Suprapubic skin (tissue), 4 donors: ENCODE measurements around the gene MORF4L2. TPM values are rescaled to one million over a fixed set of nuclear protein-coding genes. Genes with fewer than 3 reads are reported as not detected.
"Not testable (repeated sequence)": the region's sequence is repeated elsewhere in the genome, so short reads cannot be mapped to it uniquely, and the experiment has no call there.

Source experiments
- DNase-seq, 2 donors: peaks; one replicate each; pipeline ENCODE4 v3.0.0-alpha.2; 2019; ENCODE audit warnings: low spot score in 2 of 2
- H3K27ac ChIP-seq: fragments of 200-600 bp; sonication (generic); one replicate; pipeline ENCODE4 v1.5.1; 2019
- H3K27me3 ChIP-seq: fragments of 200-600 bp; sonication (generic); one replicate; pipeline ENCODE4 v1.5.1; 2019
- H3K36me3 ChIP-seq: fragments of 200-600 bp; sonication (generic); one replicate; pipeline ENCODE4 v1.5.1; 2019
- H3K4me1 ChIP-seq: fragments of 200-600 bp; sonication (generic); one replicate; pipeline ENCODE4 v1.5.1; 2019
- H3K4me3 ChIP-seq: fragments of 200-600 bp; sonication (generic); one replicate; pipeline ENCODE4 v1.5.1; 2019; ENCODE audit warnings: mild to moderate bottlenecking
- H3K9me3 ChIP-seq: fragments of 200-600 bp; sonication (generic); one replicate; pipeline ENCODE4 v1.5.1; 2019
- CTCF ChIP-seq, 2 donors: fragments of 200-600 bp in 1 of 2; fragments of 450-650 bp in 1 of 2; sonication (generic) in 1 of 2; IDR thresholded peaks; one replicate each; pipeline ENCODE4 v1.5.1; 2016 to 2019; ENCODE audit warnings: antibody characterized with exemption in 2 of 2, mild to moderate bottlenecking in 1 of 2, moderate library complexity in 1 of 2
- EP300 ChIP-seq: sonication (generic); formaldehyde crosslinking; IDR thresholded peaks from one replicate; pipeline ENCODE4 v1.6.1; 2017; ENCODE audit warnings: antibody characterized with exemption
- POLR2A ChIP-seq, 2 donors: fragments of 450-650 bp; IDR thresholded peaks; one replicate each; pipeline ENCODE4 v1.6.1; 2017; ENCODE audit warnings: antibody characterized with exemption in 2 of 2, mild to moderate bottlenecking in 2 of 2, moderate library complexity in 2 of 2
- POLR2AphosphoS5 ChIP-seq, 3 donors: sonication (generic); formaldehyde crosslinking; IDR thresholded peaks; one replicate each; pipeline ENCODE4 v1.6.1; 2017; ENCODE audit warnings: antibody characterized with exemption in 3 of 3
- WGBS: methylation state at CpG from one replicate; pipeline ENCODE4 v1.1.5; 2018; 5-methylcytosine and 5-hydroxymethylcytosine counted together
- total RNA-seq, 4 donors: library from RNA; depleted of rRNA; stranded (reverse); fragments of >200 nt; gene quantifications; one replicate each; pipeline ENCODE4 v1.1.0, GENCODE V29; 2016

Gene MORF4L2
- total RNA-seq, 4 donors from 2014 or later: 167 to 288 (median 246) TPM

GRCh38 chrX:103666202-103667107, 20.0 kb downstream of the MORF4L2 start:
- DNase-seq: no peak
- Histone ChIP-seq H3K4me3 (no peak overlapping the region), H3K4me1 (no peaks in the 10 kb centered on the region), H3K9me3 (no peaks in the 10 kb centered on the region), H3K36me3 (no peaks in the 10 kb centered on the region), H3K27ac (no peak overlapping the region), H3K27me3 (no peaks in the 10 kb centered on the region)
- no peak for TF ChIP-seq POLR2A (IDR thresholded peaks at IDR 0.05)
- WGBS: 58% methylated on average over 3 of the region's 3 CpGs

DNA sequence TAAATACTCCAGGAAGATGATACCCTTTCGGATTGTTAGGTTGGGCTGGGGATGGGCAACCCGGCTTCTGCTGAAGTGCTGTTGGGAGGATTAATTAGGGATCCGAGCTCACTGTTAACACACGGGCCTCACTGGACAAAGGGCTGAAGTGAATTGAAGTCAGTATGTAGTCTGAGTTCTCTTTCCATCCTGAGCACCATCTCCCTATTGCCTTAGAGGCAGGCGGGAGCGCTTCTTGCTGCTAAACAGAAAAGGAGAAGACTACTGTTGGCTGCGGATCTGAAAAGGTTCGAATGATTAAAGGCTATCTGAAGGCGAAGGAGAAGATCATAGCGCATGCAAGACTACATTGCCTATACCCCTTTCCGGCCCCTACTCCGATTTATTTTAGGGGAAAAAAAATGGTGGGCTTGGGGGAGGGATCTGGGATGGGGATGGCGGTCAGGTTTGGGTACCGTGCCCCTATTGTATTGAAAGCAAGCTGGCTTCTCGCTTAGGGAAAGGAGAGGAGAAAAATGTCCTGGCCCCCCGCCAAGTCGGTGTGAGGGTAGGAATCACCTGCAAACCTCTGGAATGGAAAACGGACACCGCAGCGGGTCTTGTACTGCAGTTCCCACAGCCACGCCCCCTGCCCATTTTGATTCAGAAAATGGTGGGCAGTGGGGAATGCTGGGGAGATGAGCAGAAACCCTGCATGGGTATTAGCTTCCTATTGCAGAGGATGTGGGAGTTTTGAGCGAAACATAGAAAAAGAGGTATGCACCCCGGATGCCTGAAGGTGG, 22.3 kb downstream of the MORF4L2 start:
- DNase-seq: no peak
- TF ChIP-seq POLR2A (IDR thresholded peaks at IDR 0.05) (no peak), EP300 (no peak), POLR2AphosphoS5 (IDR thresholded peaks at IDR 0.05) (no peak), CTCF (IDR thresholded peaks at IDR 0.05) (no peak)
- WGBS: 34% methylated on average over 23 of the region's 23 CpGs
- Histone ChIP-seq H3K9me3 (no peaks in the 10 kb centered on the region), H3K27ac (no peak overlapping the region), H3K4me1 (no peaks in the 10 kb centered on the region), H3K36me3 (no peaks in the 10 kb centered on the region), H3K4me3 (no peak overlapping the region), H3K27me3 (no peaks in the 10 kb centered on the region)

DNA sequence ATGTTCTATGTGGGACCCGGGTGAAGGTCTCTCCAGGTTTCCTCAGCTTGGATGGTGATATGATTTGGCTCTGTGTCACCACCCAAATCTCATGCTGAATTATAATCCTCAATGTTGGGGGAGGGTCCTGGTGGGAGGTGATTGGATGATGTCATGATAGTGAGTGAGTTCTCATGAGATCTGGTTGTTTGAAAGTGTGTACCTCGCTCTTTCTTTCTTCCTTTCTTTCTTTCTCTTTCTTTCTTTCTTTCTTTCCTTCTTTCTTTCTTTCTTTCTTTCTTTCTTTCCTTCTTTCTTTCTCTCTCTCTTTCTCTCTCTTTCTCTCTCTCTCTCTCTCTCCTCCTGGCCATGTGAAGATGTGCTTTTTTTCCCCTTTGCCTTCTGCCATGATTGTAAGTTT, 27.0 kb downstream of the MORF4L2 start:
- not testable (repeated sequence) for H3K27me3 ChIP-seq, H3K9me3 ChIP-seq, H3K36me3 ChIP-seq, H3K4me1 ChIP-seq, DNase-seq, H3K4me3 ChIP-seq, H3K27ac ChIP-seq
- WGBS: 75% methylated on average over 2 of the region's 2 CpGs

DNA sequence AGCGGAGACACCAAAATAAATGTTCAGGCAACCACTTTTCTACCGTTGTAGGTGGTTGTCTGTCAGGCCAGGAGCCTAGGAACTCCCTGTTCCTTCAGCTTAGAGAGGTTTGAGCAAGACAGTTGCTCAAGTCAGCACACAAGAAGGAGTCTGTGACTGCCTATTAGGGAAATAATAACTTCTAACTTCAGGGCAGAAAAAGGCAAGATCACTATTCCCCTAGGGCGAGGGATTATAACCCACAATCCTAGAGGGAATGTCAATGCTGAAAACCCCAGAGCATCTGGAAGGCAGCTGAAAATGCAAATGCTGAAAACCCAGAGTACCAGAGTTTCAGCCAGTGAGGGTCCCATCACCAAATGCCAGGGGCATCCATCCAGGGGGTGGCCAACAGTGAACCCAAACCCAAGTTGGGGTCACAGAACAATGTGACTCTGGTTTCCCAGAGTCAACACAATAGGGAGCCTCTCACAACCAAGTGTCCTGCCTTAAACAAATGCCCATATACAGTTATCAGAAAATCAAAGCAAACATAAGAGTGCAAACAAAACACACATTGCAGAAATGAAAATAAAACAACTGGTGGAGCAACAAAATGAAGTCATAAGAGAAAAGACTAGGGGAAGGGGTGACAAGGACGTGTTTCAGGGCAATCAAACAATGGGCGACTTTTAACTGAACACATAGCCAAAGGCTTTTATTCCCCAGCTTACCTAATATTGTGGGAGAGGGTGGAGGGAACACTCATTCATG, 27.6 kb downstream of the MORF4L2 start:
- no peak for DNase-seq
- Histone ChIP-seq H3K4me3 (no peak overlapping the region), H3K27me3 (no peaks in the 10 kb centered on the region), H3K4me1 (no peaks in the 10 kb centered on the region), H3K9me3 (no peaks in the 10 kb centered on the region), H3K36me3 (no peaks in the 10 kb centered on the region), H3K27ac (no peak overlapping the region)
- 63% methylated on average over 5 of the region's 5 CpGs for WGBS
- TF ChIP-seq CTCF (IDR thresholded peaks at IDR 0.05) (no peak), POLR2AphosphoS5 (IDR thresholded peaks at IDR 0.05) (no peak), EP300 (no peak), POLR2A (IDR thresholded peaks at IDR 0.05) (no peak)

DNA sequence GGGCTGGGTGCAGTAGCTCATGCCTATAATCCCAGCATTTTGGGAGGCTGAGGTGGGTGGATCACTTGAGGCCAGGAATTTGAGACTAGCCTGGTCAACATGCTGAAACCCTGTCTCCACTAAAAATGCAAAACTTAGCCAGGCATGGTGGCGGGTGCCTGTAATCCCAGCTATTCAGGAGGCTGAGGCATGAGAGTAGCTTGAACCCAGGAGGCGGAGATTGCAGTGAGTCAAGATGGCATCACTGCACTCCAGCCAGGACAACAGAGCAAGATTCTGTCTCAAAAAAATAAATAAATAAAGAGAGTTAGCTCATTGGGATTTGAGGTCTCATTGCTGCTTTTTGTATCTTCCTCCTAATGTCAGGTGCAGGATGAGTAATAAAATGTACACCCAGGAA, 29.4 kb downstream of the MORF4L2 start:
- WGBS: 88% methylated on average over 2 of the region's 2 CpGs
- not testable (repeated sequence) for H3K27ac ChIP-seq, H3K36me3 ChIP-seq, H3K27me3 ChIP-seq, DNase-seq, H3K9me3 ChIP-seq, H3K4me3 ChIP-seq, H3K4me1 ChIP-seq

GRCh38 chrX:103656617-103657016, 29.9 kb downstream of the MORF4L2 start:
- DNase-seq: no peak
- H3K27me3 ChIP-seq: no peaks in the 10 kb centered on the region
- no peaks in the 10 kb centered on the region for H3K9me3 ChIP-seq
- TF ChIP-seq POLR2A (IDR thresholded peaks at IDR 0.05) (no peak), CTCF (IDR thresholded peaks at IDR 0.05) (no peak), EP300 (no peak), POLR2AphosphoS5 (IDR thresholded peaks at IDR 0.05) (no peak)
- no peak overlapping the region for H3K4me3 ChIP-seq
- H3K36me3 ChIP-seq: no peaks in the 10 kb centered on the region
- no peaks in the 10 kb centered on the region for H3K4me1 ChIP-seq
- WGBS: 42% methylated on average over 3 of the region's 3 CpGs
- H3K27ac ChIP-seq: no peak overlapping the region

DNA sequence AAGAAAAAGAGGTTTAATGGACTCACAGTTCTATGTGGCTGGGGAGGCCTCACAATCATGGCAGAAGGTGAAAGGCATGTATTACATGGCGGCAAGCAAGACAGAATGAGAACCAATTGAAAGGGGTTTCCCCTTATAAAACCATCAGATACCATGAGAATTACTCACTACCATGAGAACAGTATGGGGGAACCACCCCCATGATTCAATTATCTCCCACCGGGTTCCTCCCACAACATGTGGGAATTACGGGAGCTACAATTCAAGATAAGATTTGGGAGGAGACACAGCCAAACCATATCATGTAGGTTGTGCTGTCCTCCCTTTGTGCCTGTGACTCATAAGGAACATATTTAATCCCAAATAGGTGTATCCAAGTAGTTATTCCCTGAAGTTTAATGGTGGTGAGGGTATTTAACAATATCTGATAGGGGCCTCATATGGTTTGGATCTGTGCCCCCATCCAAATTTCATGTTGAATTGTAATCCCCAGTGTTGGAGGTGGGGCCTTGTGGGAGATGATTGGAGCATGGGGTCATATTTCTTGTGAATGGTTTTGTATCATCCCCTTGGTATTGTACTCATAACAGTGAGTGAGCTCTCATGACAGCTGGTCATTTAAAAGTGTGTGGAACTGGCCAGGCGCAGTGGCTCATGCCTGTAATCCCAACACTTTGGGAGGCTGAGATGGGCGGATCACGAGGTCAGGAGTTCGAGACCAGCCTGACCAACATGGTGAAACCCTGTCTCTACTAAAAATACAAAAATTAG, 31.1 kb downstream of the MORF4L2 start:
- not testable (repeated sequence) for H3K9me3 ChIP-seq, H3K4me1 ChIP-seq, H3K36me3 ChIP-seq, H3K27me3 ChIP-seq, H3K27ac ChIP-seq, DNase-seq, H3K4me3 ChIP-seq
- WGBS: 86% methylated on average over 7 of the region's 7 CpGs
